Measurements from ENCODE around the gene RXYLT1. TPM values are rescaled to one million over a fixed set of nuclear protein-coding genes. Genes with fewer than 3 reads are reported as not detected.

Gene RXYLT1
- total and polyA plus RNA-seq, 2 donors (not counting 1 experiment from before 2014, with no cell fraction given) = 13.2 to 19.6 TPM

DNA sequence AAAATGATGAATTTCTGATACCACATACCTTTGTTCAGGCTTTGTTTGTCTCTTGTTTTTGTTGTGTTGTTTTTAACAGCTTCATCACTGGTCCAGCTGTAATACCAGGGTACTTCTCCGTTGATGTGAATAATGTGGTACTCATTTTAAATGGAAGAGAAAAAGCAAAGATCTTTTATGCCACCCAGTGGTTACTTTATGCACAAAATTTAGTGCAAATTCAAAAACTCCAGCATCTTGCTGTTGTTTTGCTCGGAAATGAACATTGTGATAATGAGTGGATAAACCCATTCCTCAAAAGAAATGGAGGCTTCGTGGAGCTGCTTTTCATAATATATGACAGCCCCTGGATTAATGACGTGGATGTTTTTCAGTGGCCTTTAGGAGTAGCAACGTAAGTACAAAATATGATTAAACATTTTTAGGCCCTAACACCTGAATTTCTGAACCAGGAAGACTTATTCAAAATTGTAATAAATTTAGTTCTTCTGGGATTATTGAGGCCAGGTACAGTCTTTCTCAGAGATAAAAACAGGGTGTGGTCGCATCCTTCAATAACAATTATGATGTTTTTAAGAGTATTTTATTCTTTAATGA is 22.4 kb downstream of the RXYLT1 start:
- no peaks in the 10 kb centered on the region for H4K20me1 ChIP-seq (ENCODE audit: control insufficient read depth, extremely low read depth, insufficient read depth, low read length)
- H3K36me3 ChIP-seq (ENCODE audit: control insufficient read depth, insufficient read depth, low read length) = no peaks in the 10 kb centered on the region
- H3K4me2 ChIP-seq (ENCODE audit: extremely low read depth, insufficient read depth, low read length) = no peak overlapping the region
- no peaks in the 10 kb centered on the region for H3K4me1 ChIP-seq (ENCODE audit: control insufficient read depth, extremely low read depth, insufficient read depth, low read length)
- DNase-seq (ENCODE audit: low read depth in 2 of 2) = peak in 1 of 2 donors; percentile 48
- TF ChIP-seq, protein P1, sequence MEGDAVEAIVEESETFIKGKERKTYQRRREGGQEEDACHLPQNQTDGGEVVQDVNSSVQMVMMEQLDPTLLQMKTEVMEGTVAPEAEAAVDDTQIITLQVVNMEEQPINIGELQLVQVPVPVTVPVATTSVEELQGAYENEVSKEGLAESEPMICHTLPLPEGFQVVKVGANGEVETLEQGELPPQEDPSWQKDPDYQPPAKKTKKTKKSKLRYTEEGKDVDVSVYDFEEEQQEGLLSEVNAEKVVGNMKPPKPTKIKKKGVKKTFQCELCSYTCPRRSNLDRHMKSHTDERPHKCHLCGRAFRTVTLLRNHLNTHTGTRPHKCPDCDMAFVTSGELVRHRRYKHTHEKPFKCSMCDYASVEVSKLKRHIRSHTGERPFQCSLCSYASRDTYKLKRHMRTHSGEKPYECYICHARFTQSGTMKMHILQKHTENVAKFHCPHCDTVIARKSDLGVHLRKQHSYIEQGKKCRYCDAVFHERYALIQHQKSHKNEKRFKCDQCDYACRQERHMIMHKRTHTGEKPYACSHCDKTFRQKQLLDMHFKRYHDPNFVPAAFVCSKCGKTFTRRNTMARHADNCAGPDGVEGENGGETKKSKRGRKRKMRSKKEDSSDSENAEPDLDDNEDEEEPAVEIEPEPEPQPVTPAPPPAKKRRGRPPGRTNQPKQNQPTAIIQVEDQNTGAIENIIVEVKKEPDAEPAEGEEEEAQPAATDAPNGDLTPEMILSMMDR (conservative IDR thresholded peaks at IDR 0.05 in 1 of 2, IDR thresholded peaks at IDR 0.05 in 1 of 2; ENCODE audit: low read depth in 1 of 2, low read length in 2 of 2) = peak; percentile 49 to 53
- no peak for TF ChIP-seq EZH2 (IDR thresholded peaks at IDR 0.05; ENCODE audit: low read length, missing control alignments)
- H3K9ac ChIP-seq (ENCODE audit: insufficient read depth, low read length) = no peak overlapping the region
- H3K27me3 ChIP-seq (ENCODE audit: control insufficient read depth, insufficient read depth, low read length) = no peaks in the 10 kb centered on the region
- H3K27ac ChIP-seq (ENCODE audit: insufficient read depth, low read length) = no peak overlapping the region
- no peaks in the 10 kb centered on the region for H3K79me2 ChIP-seq (ENCODE audit: control insufficient read depth, insufficient read depth, low read length)
- no peaks in the 10 kb centered on the region for H3K9me3 ChIP-seq (ENCODE audit: control insufficient read depth, insufficient read depth, low read depth, low read length)
- H3K4me3 ChIP-seq (replicated peaks in 1 of 4; ENCODE audit: control extremely low read depth in 1 of 4, insufficient read depth in 1 of 4, low read depth in 3 of 4, low read length in 4 of 4) = no peak overlapping the region
- H2AFZ ChIP-seq (ENCODE audit: low read length) = no peak overlapping the region

DNA sequence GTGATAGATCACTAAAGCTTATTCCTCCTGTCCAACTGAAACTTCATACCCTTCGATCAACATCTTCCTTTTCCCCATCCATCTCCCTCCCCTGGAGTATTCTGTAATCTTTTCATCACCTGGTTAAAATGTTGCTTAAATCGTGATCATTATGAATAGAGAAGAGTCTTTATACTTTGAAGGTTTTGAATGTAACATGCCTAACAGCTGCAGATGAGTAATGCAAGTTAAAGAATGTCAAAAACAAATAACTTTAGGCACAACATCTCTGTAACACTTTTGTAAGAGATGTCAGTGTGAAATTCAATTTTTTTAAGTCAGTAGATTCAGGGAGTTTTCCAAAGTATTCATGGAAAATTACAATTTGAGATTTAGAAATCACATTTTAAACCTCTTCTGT is 25.0 kb downstream of the RXYLT1 start:
- H3K9ac ChIP-seq (ENCODE audit: insufficient read depth, low read length) = no peak overlapping the region
- TF ChIP-seq, protein P1 (conservative IDR thresholded peaks at IDR 0.05 in 1 of 2, IDR thresholded peaks at IDR 0.05 in 1 of 2; ENCODE audit: low read depth in 1 of 2, low read length in 2 of 2) = no peak
- no peak for TF ChIP-seq EZH2 (IDR thresholded peaks at IDR 0.05; ENCODE audit: low read length, missing control alignments)
- H3K27ac ChIP-seq (ENCODE audit: insufficient read depth, low read length) = no peak overlapping the region
- no peaks in the 10 kb centered on the region for H3K79me2 ChIP-seq (ENCODE audit: control insufficient read depth, insufficient read depth, low read length)
- H3K36me3 ChIP-seq (ENCODE audit: control insufficient read depth, insufficient read depth, low read length) = no peaks in the 10 kb centered on the region
- no peak for DNase-seq (ENCODE audit: low read depth in 2 of 2)
- H3K4me3 ChIP-seq (replicated peaks in 1 of 4; ENCODE audit: control extremely low read depth in 1 of 4, insufficient read depth in 1 of 4, low read depth in 3 of 4, low read length in 4 of 4) = no peak overlapping the region
- H3K4me2 ChIP-seq (ENCODE audit: extremely low read depth, insufficient read depth, low read length) = no peak overlapping the region
- no peaks in the 10 kb centered on the region for H4K20me1 ChIP-seq (ENCODE audit: control insufficient read depth, extremely low read depth, insufficient read depth, low read length)
- H3K27me3 ChIP-seq (ENCODE audit: control insufficient read depth, insufficient read depth, low read length) = no peaks in the 10 kb centered on the region
- H3K9me3 ChIP-seq (ENCODE audit: control insufficient read depth, insufficient read depth, low read depth, low read length) = no peaks in the 10 kb centered on the region
- H3K4me1 ChIP-seq (ENCODE audit: control insufficient read depth, extremely low read depth, insufficient read depth, low read length) = no peaks in the 10 kb centered on the region
- no peak overlapping the region for H2AFZ ChIP-seq (ENCODE audit: low read length)

DNA sequence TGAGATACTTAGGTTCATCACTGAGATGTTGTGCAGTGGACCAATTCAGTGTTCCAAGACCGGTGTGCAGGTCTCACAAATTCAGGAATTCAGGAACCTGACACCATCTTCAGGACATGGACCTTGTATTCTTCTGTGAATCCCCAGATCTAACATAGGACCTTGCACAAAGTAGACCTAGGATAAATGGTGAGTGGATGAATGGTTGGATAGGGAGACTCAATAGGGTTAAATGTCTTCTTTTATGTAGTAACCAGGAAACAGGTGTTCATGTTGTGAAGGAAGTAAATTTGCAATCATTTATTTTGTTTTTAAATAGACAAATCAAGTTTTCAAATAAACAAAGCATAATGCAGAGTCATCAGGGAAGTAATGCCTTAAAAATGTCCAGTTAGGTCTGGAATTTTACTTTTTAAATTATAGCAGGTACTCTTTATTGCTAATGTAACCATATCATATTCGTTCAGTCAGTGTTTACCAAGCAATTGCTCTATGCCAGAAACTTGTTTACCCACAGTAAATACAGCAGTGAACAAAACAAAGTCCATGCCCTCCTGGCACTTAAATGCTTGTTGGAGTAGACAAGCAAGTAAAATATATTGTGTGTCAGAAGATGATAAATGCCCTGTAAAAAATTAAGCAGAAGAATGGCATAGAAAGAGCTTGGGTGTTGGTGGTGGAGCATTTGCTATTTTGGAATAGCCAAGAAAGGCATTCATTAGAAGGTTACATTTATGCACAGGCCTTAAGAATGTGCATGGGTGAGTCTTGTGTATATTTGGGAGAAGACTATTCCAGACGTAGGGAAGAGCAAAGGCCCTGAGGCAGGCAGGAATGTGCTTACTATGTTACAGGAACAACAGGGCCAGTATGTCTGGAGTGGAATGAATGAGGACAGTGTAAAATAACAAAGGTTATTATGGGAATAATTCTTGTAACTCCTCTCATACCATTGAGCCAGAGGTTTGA is 26.3 kb downstream of the RXYLT1 start:
- Histone ChIP-seq H3K36me3 (ENCODE audit: control insufficient read depth, insufficient read depth, low read length) (no peaks in the 10 kb centered on the region), H3K27me3 (ENCODE audit: control insufficient read depth, insufficient read depth, low read length) (no peaks in the 10 kb centered on the region), H3K9me3 (ENCODE audit: control insufficient read depth, insufficient read depth, low read depth, low read length) (no peaks in the 10 kb centered on the region), H2AFZ (ENCODE audit: low read length) (no peak overlapping the region), H3K27ac (ENCODE audit: insufficient read depth, low read length) (no peak overlapping the region), H3K79me2 (ENCODE audit: control insufficient read depth, insufficient read depth, low read length) (no peaks in the 10 kb centered on the region), H3K4me2 (ENCODE audit: extremely low read depth, insufficient read depth, low read length) (no peak overlapping the region), H3K4me1 (ENCODE audit: control insufficient read depth, extremely low read depth, insufficient read depth, low read length) (no peaks in the 10 kb centered on the region), H4K20me1 (ENCODE audit: control insufficient read depth, extremely low read depth, insufficient read depth, low read length) (no peaks in the 10 kb centered on the region), H3K9ac (ENCODE audit: insufficient read depth, low read length) (no peak overlapping the region), H3K4me3 (replicated peaks in 1 of 4; ENCODE audit: control extremely low read depth in 1 of 4, insufficient read depth in 1 of 4, low read depth in 3 of 4, low read length in 4 of 4) (no peak overlapping the region)
- DNase-seq (ENCODE audit: low read depth in 2 of 2) = no peak
- TF ChIP-seq, protein P1 (conservative IDR thresholded peaks at IDR 0.05 in 1 of 2, IDR thresholded peaks at IDR 0.05 in 1 of 2; ENCODE audit: low read depth in 1 of 2, low read length in 2 of 2) = no peak
- no peak for TF ChIP-seq EZH2 (IDR thresholded peaks at IDR 0.05; ENCODE audit: low read length, missing control alignments)

Measured in fibroblast of lung (primary cell).